Activated CD4-positive, CD25-positive, alpha-beta regulatory T cell treated with anti-CD3 and anti-CD28 coated beads, Interleukin-2, amount 50 U/mL, for 72 hours (primary cell): ENCODE data around the gene MAPRE2.
"Not testable (repeated sequence)": the region's sequence is repeated elsewhere in the genome, so short reads cannot be mapped to it uniquely, and the experiment has no call there.

Source experiments
- DNase-seq: peaks from one replicate; pipeline ENCODE4 v3.0.0; 2021

The MAPRE2 gene

GRCh38 chr18:35095983-35096676 lies 54.9 kb downstream of the MAPRE2 start:
- no peak for DNase-seq

GRCh38 chr18:35096677-35097011 lies 55.4 kb downstream of the MAPRE2 start:
- DNase-seq = no peak

DNA sequence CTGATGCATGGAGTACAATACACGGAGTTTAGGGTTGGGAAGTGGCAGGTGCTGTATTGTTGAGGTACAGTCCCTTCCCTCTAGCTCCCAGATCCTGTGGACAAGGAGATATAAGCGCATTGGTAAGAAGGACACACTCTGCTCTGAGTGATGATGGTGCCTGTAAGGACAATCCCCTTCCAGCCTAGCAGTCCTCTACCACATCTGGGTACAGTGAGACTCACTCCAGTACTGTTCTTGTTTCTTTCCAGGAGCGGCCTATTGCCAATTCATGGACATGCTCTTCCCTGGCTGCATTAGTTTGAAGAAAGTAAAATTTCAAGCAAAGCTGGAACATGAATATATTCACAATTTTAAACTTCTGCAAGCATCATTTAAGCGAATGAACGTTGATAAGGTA lies 56.0 kb downstream of the MAPRE2 start:
- DNase-seq = no peak

GRCh38 chr18:35097763-35098162 lies 56.5 kb downstream of the MAPRE2 start:
- no peak for DNase-seq

- DNase-seq = no peak
Measured at GRCh38 chr18:35099911-35100310, 58.7 kb downstream of the MAPRE2 start.

- DNase-seq = no peak
Measured at GRCh38 chr18:35104391-35105051, 63.3 kb downstream of the MAPRE2 start.

- DNase-seq = no peak
Measured at GRCh38 chr18:35106013-35106844, 65.0 kb downstream of the MAPRE2 start.

GRCh38 chr18:35106845-35107148 lies 65.6 kb downstream of the MAPRE2 start:
- DNase-seq = no peak

- no peak for DNase-seq
Measured at GRCh38 chr18:35107216-35107615, 66.0 kb downstream of the MAPRE2 start.

DNA sequence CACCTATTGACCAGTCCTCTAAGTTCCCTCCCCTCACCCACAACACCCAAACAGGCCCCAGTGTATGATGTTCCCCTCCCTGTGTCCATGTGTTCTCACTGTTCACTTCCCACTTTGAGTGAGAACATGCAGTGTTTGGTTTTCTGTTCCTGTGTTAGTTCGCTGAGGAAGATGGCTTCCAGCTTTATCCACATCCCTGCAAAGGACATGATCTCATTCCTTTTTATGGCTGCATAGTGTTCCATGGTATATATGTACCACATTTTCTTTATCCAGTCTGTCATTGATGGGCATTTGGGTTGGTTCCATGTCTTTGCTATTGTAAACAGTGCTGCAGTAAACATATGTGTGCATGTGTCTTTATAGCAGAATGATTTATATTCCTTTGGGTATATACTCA lies 66.9 kb downstream of the MAPRE2 start:
- not testable (repeated sequence) for DNase-seq

GRCh38 chr18:35110059-35110458 lies 68.8 kb downstream of the MAPRE2 start:
- DNase-seq = no peak

DNA sequence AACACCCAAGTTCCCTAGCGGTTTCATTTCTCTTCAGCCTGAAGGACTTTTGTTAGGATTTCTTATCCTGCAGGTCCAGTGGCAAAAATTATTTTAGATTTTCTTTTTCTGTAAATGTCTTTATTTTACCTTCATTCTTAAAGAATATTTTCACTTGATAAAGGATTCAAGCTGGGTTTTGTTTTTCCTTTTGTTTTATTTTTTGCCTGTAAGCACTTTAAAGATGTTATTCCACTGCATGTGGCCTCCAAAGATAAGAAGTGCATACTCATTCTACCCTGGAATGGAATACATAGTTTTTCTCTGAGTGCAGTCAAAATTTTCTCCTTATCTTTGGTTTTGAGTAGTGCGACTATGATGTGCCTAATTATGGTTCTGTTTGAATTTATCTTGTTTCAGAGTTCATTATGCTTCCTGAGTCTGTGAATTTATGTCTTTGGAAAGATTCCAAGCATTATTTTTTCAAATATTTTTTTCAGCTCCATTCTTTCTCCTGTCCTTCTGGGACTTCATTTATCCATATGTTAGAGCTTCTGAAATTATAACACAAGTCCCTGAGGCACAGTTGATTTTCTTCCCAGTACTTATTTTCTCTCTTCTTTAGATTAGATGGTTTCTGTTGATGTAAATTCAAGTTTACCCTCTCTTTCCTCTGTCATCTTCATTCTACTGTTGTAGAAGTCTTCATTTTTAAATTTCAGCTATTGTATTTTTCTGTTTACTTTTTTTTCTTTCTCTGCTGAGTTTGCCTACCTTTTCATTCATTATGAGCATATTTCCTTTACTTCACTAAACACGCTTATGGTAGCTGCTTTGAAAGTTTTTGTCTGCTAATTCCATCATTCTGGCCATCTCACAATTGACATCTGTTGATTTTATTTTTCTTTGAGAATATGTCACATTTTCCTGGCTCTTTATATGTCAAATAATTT lies 69.6 kb downstream of the MAPRE2 start:
- no peak for DNase-seq

DNA sequence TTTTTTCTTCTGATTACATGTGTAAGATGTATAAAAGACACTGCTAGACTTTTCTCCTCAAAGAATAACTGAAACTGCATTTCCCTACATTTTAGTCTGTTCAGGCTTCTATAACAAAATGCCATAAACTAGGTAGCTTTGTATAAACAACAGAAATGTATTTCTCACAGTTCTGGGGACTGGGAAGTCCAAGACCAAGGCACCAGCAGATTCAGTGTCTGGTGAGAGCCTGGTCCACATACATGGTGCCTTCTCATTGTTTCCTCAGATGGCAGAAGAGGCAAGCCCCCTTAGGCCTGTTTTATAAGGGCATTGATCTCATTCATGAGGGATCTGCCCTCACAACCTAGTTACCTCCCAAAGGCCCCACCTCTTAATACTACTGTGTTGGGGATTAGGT lies 71.5 kb downstream of the MAPRE2 start:
- no peak for DNase-seq

- no peak for DNase-seq
Measured at GRCh38 chr18:35114305-35114704, 73.1 kb downstream of the MAPRE2 start.

DNA sequence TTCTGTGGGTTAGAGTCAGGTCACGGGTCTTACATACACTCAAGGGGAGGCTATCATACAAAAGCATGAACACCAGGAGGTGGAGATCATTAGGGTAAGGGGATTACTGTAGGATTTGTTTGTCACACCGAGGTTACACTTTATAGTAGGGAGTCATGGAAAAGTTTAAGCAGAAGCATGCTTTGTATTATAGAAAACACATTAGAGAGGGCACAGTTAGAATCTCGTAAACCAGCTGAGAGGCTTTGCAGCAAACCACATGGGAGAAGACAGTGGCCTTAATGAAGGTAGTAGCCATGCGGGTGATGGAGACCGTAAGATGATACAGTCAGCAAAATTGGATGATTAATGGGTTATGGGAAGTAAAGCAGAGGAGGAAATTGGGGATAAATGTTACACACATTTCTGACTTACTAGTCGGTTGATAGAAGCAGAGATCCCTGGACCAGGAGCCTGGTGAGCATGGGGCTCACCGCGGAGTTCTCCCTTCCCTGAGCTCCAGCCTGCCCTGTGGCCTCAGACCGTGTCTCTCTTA lies 75.6 kb downstream of the MAPRE2 start:
- DNase-seq = no peak

- no peak for DNase-seq
Measured at GRCh38 chr18:35117372-35117771, 76.2 kb downstream of the MAPRE2 start.

DNA sequence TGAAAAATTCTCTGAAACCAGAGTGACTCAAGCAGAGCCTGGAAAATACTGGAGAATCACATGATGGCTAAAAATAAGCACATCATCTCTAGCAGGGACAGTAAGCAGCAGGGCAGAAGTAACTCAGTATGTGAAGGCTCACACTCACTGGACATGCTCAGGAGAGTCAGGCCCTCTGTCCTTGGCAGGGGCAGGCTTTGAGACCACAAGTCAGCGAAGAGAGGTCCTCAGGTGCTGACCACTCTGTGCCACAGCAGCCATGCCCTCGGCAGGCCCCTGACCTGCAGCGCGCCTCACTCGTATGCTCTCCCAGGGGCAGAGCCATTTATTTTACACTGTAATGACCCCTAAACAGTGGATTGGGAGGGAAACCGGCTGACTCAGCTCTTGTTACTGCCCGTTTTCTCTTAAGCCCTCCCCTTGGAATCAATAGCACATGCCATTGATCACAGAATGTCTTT lies 76.8 kb downstream of the MAPRE2 start:
- no peak for DNase-seq

DNA sequence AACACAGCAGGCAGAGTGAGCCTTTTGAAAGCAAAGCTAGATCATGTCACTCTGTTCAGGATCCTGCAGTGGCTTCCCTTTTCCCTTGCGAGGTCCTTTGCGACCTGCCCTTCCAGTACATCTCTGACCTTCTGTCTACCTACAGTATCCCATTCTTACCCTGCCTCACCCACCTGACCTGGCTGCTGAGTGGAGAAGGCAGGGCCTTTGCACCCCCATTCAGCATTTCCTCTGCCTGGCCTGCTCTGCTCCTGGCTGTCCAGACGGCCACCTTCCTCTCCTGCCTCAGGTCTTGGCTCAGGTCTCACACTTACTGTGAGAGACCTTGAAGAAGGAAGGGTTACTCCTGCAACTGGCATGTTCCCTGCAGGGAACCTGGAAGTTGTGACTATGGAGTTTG lies 77.4 kb downstream of the MAPRE2 start:
- no peak for DNase-seq

GRCh38 chr18:35121038-35121437 lies 79.8 kb downstream of the MAPRE2 start:
- no peak for DNase-seq

DNA sequence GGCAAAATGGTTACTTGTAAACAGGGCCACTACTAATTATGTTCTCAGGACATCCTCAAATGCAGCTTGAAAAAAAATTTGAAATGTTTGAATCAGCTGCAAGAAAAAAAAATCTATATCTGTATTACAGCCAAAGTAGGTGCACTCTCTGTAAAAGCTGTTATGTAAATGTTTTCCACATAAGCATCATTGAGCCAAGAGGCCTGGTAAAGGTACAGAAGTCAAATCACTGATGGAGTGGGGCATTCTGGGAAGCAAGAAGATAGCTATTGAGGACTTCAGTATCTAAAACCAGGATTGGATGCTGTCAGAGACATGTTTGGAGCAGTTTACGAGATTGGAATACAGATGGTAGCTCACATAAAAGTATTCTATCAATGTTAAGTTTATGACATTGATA lies 80.3 kb downstream of the MAPRE2 start:
- no peak for DNase-seq

- no peak for DNase-seq
Measured at GRCh38 chr18:35122586-35123224, 81.5 kb downstream of the MAPRE2 start.

GRCh38 chr18:35123811-35124210 lies 82.6 kb downstream of the MAPRE2 start:
- no peak for DNase-seq
